Measurements from ENCODE around the gene GHITM.

DNA sequence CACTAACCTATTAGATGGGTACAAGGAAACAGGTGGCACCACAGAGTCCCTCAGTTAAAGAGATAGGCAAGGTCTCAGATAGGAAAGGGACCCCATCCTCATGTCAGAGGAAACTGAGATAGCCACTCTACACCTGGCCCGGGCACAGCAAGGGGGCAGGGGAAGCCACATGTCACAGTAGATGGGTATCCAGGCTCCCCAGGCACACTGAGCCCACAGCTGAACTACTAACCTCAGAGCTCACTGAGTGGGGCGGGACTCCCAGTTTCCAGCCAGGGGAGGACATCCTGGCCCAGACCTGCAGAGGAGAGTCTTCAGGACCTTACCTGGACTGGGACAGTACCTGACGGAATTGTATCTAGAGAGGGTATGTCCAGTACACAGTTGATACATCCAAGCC, 51.3 kb downstream of the GHITM start:
- TF ChIP-seq TAF1 (IDR thresholded peaks at IDR 0.05; ENCODE audit: low read depth, low read length) (no peak), POLR2AphosphoS5 (IDR thresholded peaks at IDR 0.05; ENCODE audit: low read depth, low read length) (no peak), POLR2A (IDR thresholded peaks at IDR 0.05; ENCODE audit: low read depth, low read length) (no peak), SPI1 (IDR thresholded peaks at IDR 0.05; ENCODE audit: low read depth, low read length) (no peak), POU2F2 (IDR thresholded peaks at IDR 0.05; ENCODE audit: low read depth, low read length) (no peak), PAX5 (IDR thresholded peaks at IDR 0.05; ENCODE audit: insufficient read depth, low read length, severe bottlenecking) (no peak)

All from GM12891 (cell line).